Stomach (tissue), 9 donors: Measurements from ENCODE around the gene SPAST. TPM values are rescaled to one million over a fixed set of nuclear protein-coding genes. Genes with fewer than 3 reads are reported as not detected.
"Not testable (repeated sequence)": the region's sequence is repeated elsewhere in the genome, so short reads cannot be mapped to it uniquely, and the experiment has no call there.

Source experiments
- DNase-seq, 2 donors: peaks; one replicate each; pipeline versions ENCODE4 v3.0.0 to v3.0.0-alpha.2; 2013 to 2019
- H3K27ac ChIP-seq, 5 donors: fragments of 200-600 bp in 4 of 5; sonication (generic) in 4 of 5; one replicate each; pipeline ENCODE4 v1.5.1; 2013 to 2019; ENCODE audit warnings: mild to moderate bottlenecking in 1 of 5, moderate library complexity in 1 of 5
- H3K27me3 ChIP-seq, 3 donors: fragments of 200-600 bp; sonication (generic); one replicate each; pipeline ENCODE4 v1.5.1; 2017 to 2019; ENCODE audit warnings: mixed run types in 1 of 3
- H3K36me3 ChIP-seq, 4 donors: fragments of 200-600 bp; sonication (generic); 1 replicate in 3 of 4; 2 replicates in 1 of 4; pipeline ENCODE4 v1.5.1; 2016 to 2019
- H3K4me1 ChIP-seq, 4 donors: fragments of 200-600 bp; sonication (generic); one replicate each; pipeline ENCODE4 v1.5.1; 2016 to 2019
- H3K4me3 ChIP-seq, 4 donors: fragments of 200-600 bp; sonication (generic) in 3 of 4; one replicate each; pipeline ENCODE4 v1.5.1; 2016 to 2019; ENCODE audit warnings: mild to moderate bottlenecking in 1 of 4
- H3K9me3 ChIP-seq, 4 donors: fragments of 200-600 bp; sonication (generic); one replicate each; pipeline ENCODE4 v1.5.1; 2016 to 2019
- EP300 ChIP-seq: sonication (generic); formaldehyde crosslinking; IDR thresholded peaks from one replicate; pipeline ENCODE4 v1.6.1; 2017; ENCODE audit warnings: antibody characterized with exemption
- POLR2A ChIP-seq, 4 donors: fragments of 450-650 bp; IDR thresholded peaks; one replicate each; pipeline ENCODE4 v1.6.1; 2016; ENCODE audit warnings: antibody characterized with exemption in 4 of 4, control low read depth in 2 of 4, mild to moderate bottlenecking in 1 of 4, moderate library complexity in 1 of 4
- POLR2AphosphoS5 ChIP-seq, 3 donors: sonication (generic); formaldehyde crosslinking; IDR thresholded peaks; one replicate each; pipeline ENCODE4 v1.6.1; 2016; ENCODE audit warnings: antibody characterized with exemption in 3 of 3
- WGBS, 5 donors: extraction: QIAGEN DNeasy Blood & Tissue Kit in 3 of 5; methylation state at CpG; one replicate each; pipeline versions ENCODE4 v1.1.5 to v1.1.7; 2013 to 2018; 5-methylcytosine and 5-hydroxymethylcytosine counted together
- intact Hi-C: fragments of 100-400 bp; cut with DNase I; formaldehyde crosslinking; loops from one replicate; pipeline ENCODE4 v1.15.1; 2023; ENCODE audit warnings: low total_unique reads
- polyA plus RNA-seq, 3 donors: library from polyadenylated mRNA; stranded (reverse); fragments of 200-250 nt; gene quantifications; one replicate each; pipeline ENCODE4 v1.2.3, GENCODE V29; 2013
- total RNA-seq, 5 donors: library from RNA; depleted of rRNA; stranded (reverse); fragments of >200 nt; gene quantifications; one replicate each; pipeline versions ENCODE4 v1.1.0 to v1.2.3, GENCODE V29; 2014 to 2016
- TF ChIP-seq, protein P1 (sequence below), 7 experiments: fragments of 450-650 bp in 4 of 7; fragments of 200-600 bp in 3 of 7; sonication (generic) in 3 of 7; IDR thresholded peaks; one replicate each; pipeline ENCODE4 v1.5.1; 2016 to 2019; ENCODE audit warnings: antibody characterized with exemption in 7 of 7, control low read depth in 2 of 7, mild to moderate bottlenecking in 1 of 7
- donor health status: healthy with polysubstance abuse.
- donor health status: Bipolar disorder and iron deficiency.
- donor health status: healthy.

SPAST gene
- total and polyA plus RNA-seq, 8 donors = 2.2 to 33.8 (median 6.6) TPM

DNA sequence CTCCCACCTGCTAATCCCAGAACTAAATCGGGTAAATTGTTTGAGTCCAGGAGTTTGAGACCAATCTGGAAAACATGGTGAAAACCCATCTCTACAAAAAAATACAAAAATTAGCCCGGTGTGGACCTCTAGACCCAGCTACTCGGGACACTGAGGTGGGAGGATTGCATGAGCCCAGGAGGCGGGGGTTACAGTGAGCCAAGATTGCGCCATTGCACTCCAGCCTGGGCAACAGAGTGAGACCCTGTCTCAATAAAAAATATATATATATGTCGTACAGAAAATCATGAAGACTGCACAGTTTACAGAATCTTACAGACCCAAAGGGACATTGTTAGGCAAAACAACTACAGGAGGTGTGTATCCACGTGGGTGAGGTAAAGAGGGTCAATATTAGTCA lies 19.8 kb upstream of the SPAST start:
- Histone ChIP-seq H3K9me3 (no peaks in the 10 kb centered on the region), H3K27ac (no peak overlapping the region), H3K4me1 (peaks cover 4 to 13% (median 10%) of the 10 kb centered on the region in 4 donors), H3K27me3 (no peaks in the 10 kb centered on the region), H3K36me3 (no peaks in the 10 kb centered on the region), H3K4me3 (no peak overlapping the region)
- intact Hi-C loops = no loop called here
- DNase-seq = no peak
- no peak for TF ChIP-seq POLR2A (IDR thresholded peaks at IDR 0.05)
- no peak for TF ChIP-seq EP300
- no peak for TF ChIP-seq POLR2AphosphoS5 (IDR thresholded peaks at IDR 0.05)
- WGBS, 5 donors = 74 to 85% (median 81%) methylated on average over 7 of the region's 7 CpGs

DNA sequence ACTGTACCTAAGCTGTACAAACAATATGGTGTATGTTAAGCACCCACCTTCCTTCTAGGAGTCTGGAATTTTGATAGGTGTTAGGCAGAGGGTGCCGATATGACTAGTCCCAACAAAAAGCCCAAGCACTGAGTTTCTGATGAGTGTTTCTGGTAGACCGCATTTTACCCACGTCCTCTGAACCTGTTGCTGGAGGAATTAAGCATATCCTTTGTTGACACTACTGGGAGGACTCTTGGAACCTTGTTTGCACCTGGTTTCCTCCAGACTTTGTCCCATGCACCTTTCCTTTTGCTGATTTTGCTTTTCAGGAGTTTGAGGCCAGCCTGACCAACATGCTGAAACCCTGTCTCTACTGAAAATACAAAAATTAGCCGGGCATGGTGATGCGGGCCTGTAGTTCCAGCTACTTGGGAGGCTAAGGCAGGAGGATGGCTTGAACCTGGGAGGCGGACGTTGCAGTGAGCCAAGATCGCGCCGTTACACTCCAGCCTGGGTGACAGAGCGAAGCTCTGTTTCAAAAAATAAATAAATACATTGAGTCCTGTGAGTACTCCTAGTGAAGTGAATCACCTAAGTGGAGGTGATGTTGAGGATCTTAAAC lies 11.4 kb upstream of the SPAST start:
- TF ChIP-seq POLR2AphosphoS5 (IDR thresholded peaks at IDR 0.05) = no peak
- TF ChIP-seq, protein P1, sequence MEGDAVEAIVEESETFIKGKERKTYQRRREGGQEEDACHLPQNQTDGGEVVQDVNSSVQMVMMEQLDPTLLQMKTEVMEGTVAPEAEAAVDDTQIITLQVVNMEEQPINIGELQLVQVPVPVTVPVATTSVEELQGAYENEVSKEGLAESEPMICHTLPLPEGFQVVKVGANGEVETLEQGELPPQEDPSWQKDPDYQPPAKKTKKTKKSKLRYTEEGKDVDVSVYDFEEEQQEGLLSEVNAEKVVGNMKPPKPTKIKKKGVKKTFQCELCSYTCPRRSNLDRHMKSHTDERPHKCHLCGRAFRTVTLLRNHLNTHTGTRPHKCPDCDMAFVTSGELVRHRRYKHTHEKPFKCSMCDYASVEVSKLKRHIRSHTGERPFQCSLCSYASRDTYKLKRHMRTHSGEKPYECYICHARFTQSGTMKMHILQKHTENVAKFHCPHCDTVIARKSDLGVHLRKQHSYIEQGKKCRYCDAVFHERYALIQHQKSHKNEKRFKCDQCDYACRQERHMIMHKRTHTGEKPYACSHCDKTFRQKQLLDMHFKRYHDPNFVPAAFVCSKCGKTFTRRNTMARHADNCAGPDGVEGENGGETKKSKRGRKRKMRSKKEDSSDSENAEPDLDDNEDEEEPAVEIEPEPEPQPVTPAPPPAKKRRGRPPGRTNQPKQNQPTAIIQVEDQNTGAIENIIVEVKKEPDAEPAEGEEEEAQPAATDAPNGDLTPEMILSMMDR (IDR thresholded peaks at IDR 0.05) = no peak
- no peak for TF ChIP-seq POLR2A (IDR thresholded peaks at IDR 0.05)
- TF ChIP-seq EP300 = no peak
- intact Hi-C loops = no loop called here
- Histone ChIP-seq H3K4me1 (no peaks in the 10 kb centered on the region), H3K36me3 (no peaks in the 10 kb centered on the region), H3K27me3 (no peaks in the 10 kb centered on the region), H3K27ac (no peak overlapping the region), H3K9me3 (no peaks in the 10 kb centered on the region), H3K4me3 (no peak overlapping the region)
- WGBS, 5 donors = 88 to 94% (median 90%) methylated on average over 11 of the region's 11 CpGs
- DNase-seq = no peak

DNA sequence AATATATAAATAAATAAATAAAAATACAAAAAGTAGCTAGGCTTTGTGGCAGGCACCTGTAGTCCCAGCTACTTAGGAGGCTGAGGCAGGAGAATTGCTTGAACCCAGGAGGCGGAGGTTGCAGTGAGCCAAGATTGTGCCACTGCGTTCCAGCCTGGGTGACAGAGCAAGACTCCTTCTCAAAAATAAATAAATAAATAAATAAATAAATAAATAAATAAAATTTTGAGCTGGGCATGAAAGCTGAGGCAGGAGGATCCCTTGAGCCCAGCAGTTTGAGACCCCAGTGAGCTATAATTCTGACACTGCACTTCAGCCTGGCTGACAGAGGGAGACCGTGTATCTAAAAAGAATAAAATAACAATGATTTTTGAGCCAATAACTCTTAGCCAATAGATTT lies 8.8 kb upstream of the SPAST start:
- 62 to 95% (median 72%) methylated on average over 3 of the region's 3 CpGs for WGBS, 5 donors
- DNase-seq, H3K27me3 ChIP-seq, H3K4me1 ChIP-seq, H3K9me3 ChIP-seq, H3K4me3 ChIP-seq, H3K36me3 ChIP-seq, H3K27ac ChIP-seq, intact Hi-C loops: not testable (repeated sequence)

DNA sequence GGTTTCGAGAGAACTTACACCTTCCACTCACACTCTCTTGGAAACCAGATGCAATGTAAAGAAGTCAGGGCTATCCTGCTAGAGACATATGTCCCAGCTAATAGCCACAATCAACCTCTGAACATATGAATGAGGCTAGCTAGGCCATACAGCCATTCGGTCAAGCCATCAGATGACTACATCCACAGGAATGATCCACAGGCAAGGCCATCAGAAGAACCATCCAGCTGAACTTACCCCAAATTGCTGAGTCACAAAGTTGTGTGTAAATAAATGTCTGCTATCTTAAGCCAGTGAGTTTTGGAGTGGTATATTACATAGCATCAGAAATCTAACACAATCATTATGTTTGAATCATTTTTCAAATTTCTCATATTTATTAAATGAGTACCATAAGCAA lies 5.2 kb upstream of the SPAST start:
- WGBS, 5 donors = 85 to 95% (median 89%) methylated on average over 2 of the region's 2 CpGs
- intact Hi-C loops = no loop called here
- H3K36me3 ChIP-seq = no peaks in the 10 kb centered on the region
- no peak for DNase-seq
- H3K27ac ChIP-seq = no peak overlapping the region
- peaks cover 0 to 12% (median 9%) of the 10 kb centered on the region in 4 donors for H3K4me1 ChIP-seq
- no peak for TF ChIP-seq EP300
- TF ChIP-seq POLR2A (IDR thresholded peaks at IDR 0.05) = no peak
- no peak for TF ChIP-seq POLR2AphosphoS5 (IDR thresholded peaks at IDR 0.05)
- TF ChIP-seq, protein P1 (IDR thresholded peaks at IDR 0.05) = no peak
- no peaks in the 10 kb centered on the region for H3K9me3 ChIP-seq
- no peak overlapping the region for H3K4me3 ChIP-seq
- no peaks in the 10 kb centered on the region for H3K27me3 ChIP-seq

DNA sequence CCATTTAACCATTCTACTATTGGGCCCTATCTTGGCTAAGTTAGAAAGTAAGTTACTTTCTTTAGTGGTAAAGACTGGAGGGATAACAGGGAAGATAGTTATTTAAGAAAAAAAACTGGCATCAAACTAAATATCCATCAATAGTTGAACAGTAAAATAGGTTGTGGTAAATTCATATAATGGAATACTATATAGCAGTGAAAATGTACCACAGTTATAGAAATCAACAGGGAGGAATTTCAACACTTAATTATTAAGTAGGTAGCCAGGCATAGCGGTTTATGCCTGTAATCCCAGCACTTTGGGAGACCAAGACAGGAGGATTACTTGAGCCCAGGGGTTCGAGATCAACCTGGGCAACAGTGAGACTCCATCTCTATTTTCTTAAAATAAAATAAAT lies 3.1 kb upstream of the SPAST start:
- Histone ChIP-seq H3K27ac (no peak overlapping the region), H3K9me3 (no peaks in the 10 kb centered on the region), H3K4me1 (peaks cover 9 to 22% (median 17%) of the 10 kb centered on the region in 4 donors), H3K27me3 (no peaks in the 10 kb centered on the region), H3K36me3 (no peaks in the 10 kb centered on the region), H3K4me3 (no peak overlapping the region)
- WGBS, 5 donors = 89 to 95% (median 94%) methylated on average over 2 of the region's 2 CpGs
- intact Hi-C loops = no loop called here
- no peak for DNase-seq
- TF ChIP-seq EP300 = no peak
- TF ChIP-seq POLR2A (IDR thresholded peaks at IDR 0.05) = no peak
- TF ChIP-seq, protein P1 (IDR thresholded peaks at IDR 0.05) = no peak
- no peak for TF ChIP-seq POLR2AphosphoS5 (IDR thresholded peaks at IDR 0.05)
